Astrocyte of the spinal cord (primary cell): ENCODE measurements around the gene DEFB128.

ENCODE experiments used
- DNase-seq: peaks from one replicate; pipeline ENCODE4 v3.0.0; 2011; ENCODE audit warnings: low read depth, low spot score
- H3K4me3 ChIP-seq: 2 replicates; pipeline ENCODE4 v1.5.1; 2011; ENCODE audit warnings: low read depth, mild to moderate bottlenecking, low read length, moderate library complexity
- CTCF ChIP-seq: IDR thresholded peaks from 2 replicates; pipeline ENCODE4 v1.5.1; 2012; ENCODE audit warnings: low read depth, mild to moderate bottlenecking, low read length, inconsistent platforms
- in situ Hi-C: cut with HindIII; loops from 2 replicates; pipeline ENCODE4 v1.10.0; 2017; ENCODE audit warnings: low sequenced_read_pairs

Gene DEFB128

GRCh38 chr20:221258-221830, 31.8 kb upstream of the DEFB128 start:
- DNase-seq = no peak
- in situ Hi-C loops = no loop called here
- TF ChIP-seq CTCF = no peak

DNA sequence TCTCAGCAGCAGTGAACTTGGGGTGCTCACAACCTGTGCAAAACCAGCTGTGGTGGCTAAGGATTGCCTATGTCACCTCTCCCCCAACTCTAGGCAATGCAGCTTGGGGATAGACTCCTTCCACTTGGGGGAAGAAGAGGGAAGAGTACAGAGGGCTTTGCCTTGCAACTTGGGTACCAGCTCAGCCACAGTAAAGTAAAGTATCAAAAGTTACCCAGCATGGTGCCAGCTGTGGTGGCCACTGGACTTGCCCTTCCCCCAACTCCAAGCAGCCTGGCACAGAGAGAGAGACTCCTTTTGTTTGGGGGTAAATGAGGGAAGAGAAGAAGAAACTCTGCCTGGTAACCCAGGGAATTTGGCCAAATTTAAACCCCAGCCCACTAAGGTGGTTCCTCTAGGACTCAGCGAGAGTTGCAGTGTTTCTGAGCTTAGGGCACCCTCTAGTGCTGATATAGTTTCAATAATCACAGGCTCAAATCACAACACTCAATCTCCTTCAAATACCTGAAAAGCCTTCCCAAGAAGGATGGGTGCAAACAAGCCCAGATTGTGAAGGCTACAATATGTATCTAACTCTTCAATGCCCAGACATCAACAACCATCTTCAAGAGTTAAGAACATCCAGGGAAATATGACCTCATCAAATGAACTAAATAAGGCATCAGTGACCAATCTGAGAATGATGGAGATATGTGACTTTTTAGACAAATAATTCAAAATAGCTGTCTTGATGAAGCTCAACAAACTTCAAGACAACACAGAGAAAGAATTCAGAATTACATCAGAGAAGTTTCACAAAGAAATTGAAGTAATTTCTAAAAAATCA, 30.0 kb upstream of the DEFB128 start:
- no peak for DNase-seq
- TF ChIP-seq CTCF = peak; percentile 15
- H3K4me3 ChIP-seq = no peak overlapping the region
- in situ Hi-C loops = no loop called here

More at GRCh38 chr20:221258-221830, 31.8 kb upstream of the DEFB128 start:
- no peak overlapping the region for H3K4me3 ChIP-seq

- in situ Hi-C loops = no loop called here
- no peak overlapping the region for H3K4me3 ChIP-seq
- DNase-seq = no peak
- TF ChIP-seq CTCF = no peak
Measured at GRCh38 chr20:217266-217665, 27.8 kb upstream of the DEFB128 start.

DNA sequence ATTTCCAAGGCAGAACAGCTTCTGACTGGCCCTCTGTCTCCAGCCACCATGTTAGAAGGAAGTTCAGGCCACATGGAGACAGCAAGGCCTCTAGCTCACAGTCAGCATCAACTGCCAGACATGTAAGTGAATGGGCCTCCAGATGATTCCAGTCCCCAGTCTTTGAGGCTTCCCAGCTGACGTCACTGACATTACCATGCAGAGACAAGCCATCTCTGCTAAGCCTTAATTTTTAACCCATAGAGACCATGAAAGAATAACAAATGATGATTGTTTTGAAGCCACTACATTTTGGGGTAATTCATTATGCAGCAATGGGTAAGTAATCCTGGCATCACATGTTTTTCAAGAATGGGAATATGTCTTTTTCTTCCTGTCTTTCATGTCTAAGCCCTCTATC, 26.3 kb upstream of the DEFB128 start:
- no peak overlapping the region for H3K4me3 ChIP-seq
- DNase-seq = no peak
- TF ChIP-seq CTCF = no peak
- in situ Hi-C loops = no loop called here

- no peak for TF ChIP-seq CTCF
- DNase-seq = no peak
- H3K4me3 ChIP-seq = no peak overlapping the region
- in situ Hi-C loops = no loop called here
Measured at GRCh38 chr20:214383-214782, 24.9 kb upstream of the DEFB128 start.

GRCh38 chr20:210809-211502, 21.4 kb upstream of the DEFB128 start:
- no peak overlapping the region for H3K4me3 ChIP-seq
- no peak for TF ChIP-seq CTCF
- in situ Hi-C loops = no loop called here
- DNase-seq = no peak
